Measurements from ENCODE around the gene KMT5C. TPM values are rescaled to one million over a fixed set of nuclear protein-coding genes. Genes with fewer than 3 reads are reported as not detected.
"Not testable (repeated sequence)": the region's sequence is repeated elsewhere in the genome, so short reads cannot be mapped to it uniquely, and the experiment has no call there.

Gene KMT5C
- total RNA-seq, 4 donors from 2014 or later: 12.4 to 65.6 (median 15.9) TPM

DNA sequence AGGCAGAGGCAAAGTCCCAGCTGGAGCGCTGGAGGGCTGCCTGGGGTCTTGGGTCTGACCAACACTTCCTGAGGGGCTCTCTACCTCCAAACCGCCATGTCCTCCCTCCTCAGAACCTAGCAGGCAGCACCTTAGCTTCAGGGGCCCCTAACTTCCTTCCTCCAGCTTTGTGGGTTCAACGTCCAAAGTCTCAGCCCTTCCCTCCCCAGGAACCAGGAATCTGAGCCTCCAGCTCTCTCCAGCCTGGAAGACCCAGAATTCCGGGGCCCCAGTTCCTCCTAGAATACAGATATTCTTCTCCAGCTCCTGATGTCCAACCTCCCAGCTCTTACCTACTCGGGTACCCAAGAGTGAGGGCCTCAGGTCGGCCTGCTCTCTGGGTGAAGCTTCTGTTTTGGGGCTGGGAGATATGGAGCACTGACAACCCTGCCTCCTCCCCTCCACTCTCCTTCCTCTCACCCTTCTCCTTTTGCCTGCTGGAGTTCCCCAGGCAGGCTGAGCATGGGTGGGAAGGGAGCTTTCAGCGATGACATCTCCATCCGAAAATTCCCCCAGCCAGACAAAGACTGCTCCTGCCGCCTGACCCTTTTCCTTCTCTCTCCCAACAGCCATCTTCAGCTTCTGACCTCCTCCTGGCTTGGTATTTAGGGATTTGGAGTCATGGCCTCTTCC lies 18.1 kb upstream of the KMT5C start:
- intact Hi-C loops (cut with DNase I; ENCODE audit: low total_unique reads): no loop called here
- Histone ChIP-seq H3K36me3 (no peaks in the 10 kb centered on the region), H3K4me1 (no peaks in the 10 kb centered on the region), H3K27ac (no peak overlapping the region), H3K27me3 (no peaks in the 10 kb centered on the region), H3K4me3 (no peak overlapping the region), H3K9me3 (no peaks in the 10 kb centered on the region)
- TF ChIP-seq, protein P1, sequence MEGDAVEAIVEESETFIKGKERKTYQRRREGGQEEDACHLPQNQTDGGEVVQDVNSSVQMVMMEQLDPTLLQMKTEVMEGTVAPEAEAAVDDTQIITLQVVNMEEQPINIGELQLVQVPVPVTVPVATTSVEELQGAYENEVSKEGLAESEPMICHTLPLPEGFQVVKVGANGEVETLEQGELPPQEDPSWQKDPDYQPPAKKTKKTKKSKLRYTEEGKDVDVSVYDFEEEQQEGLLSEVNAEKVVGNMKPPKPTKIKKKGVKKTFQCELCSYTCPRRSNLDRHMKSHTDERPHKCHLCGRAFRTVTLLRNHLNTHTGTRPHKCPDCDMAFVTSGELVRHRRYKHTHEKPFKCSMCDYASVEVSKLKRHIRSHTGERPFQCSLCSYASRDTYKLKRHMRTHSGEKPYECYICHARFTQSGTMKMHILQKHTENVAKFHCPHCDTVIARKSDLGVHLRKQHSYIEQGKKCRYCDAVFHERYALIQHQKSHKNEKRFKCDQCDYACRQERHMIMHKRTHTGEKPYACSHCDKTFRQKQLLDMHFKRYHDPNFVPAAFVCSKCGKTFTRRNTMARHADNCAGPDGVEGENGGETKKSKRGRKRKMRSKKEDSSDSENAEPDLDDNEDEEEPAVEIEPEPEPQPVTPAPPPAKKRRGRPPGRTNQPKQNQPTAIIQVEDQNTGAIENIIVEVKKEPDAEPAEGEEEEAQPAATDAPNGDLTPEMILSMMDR (IDR thresholded peaks at IDR 0.05): no peak
- no peak for TF ChIP-seq POLR2A (IDR thresholded peaks at IDR 0.05)
- DNase-seq: no peak

DNA sequence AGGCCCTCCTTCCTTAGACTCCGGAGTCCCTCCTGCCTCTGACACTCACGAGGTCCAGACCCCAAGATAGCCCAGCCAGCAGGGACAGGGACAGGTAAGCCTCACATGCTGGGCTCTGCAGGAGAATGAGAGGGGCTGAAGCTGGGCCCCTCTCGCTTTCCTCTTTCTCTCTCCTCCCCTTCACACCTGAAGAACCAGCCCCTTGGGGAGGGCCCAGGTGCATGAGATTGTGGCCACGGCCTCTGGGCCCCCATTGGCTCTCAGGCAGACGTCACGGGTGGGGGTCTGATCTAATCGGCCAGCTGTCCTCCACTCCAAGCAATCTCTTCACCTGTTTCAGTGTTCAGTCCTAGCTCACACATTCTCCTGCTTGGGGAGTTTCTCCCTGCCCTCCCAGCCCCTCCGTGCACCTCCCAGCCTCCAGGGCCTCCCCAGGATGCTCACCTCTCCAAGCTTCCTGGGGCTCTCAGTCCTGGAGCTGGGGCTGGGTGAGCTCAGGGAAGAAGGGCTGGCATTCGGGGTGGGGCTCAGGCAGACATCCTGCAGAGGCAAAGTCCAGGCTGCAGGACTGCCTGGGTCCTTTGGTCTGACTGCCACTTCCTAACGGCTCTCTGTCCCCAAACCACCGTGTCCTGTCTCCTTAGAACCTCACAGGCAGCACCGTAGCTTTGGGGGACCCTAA lies 17.3 kb upstream of the KMT5C start:
- intact Hi-C loops (cut with DNase I; ENCODE audit: low total_unique reads): no loop called here
- H3K27me3 ChIP-seq: no peaks in the 10 kb centered on the region
- no peak for TF ChIP-seq POLR2A (IDR thresholded peaks at IDR 0.05)
- TF ChIP-seq, protein P1 (IDR thresholded peaks at IDR 0.05): no peak

DNA sequence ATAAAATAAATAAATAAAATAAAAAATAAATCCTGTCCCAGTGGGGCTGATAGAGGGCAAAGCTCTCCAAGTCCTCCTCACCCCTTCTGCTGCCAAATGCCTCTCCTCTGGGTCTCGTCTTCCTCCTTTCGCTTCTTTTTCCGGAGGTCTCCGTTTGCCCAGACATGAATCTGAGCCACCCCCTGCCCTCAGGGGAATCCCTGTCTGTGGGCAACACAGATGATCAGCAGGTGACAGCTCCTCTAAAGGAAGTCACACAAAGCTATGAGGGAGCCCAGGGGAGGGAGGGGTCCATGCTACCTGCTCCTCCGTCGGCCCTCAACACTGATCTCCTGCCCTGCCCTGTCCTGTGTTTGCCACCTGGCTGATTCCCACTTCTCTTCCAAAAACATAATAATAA lies 15.0 kb upstream of the KMT5C start:
- Histone ChIP-seq H3K36me3 (no peaks in the 10 kb centered on the region), H3K4me1 (no peaks in the 10 kb centered on the region), H3K4me3 (no peak overlapping the region), H3K27me3 (no peaks in the 10 kb centered on the region), H3K9me3 (no peaks in the 10 kb centered on the region), H3K27ac (no peak overlapping the region)
- TF ChIP-seq POLR2A (IDR thresholded peaks at IDR 0.05): no peak
- TF ChIP-seq, protein P1 (IDR thresholded peaks at IDR 0.05): no peak
- intact Hi-C loops (cut with DNase I; ENCODE audit: low total_unique reads): no loop called here
- no peak for DNase-seq

More for the DNA sequence above, 17.3 kb upstream of the KMT5C start:
- H3K4me1 ChIP-seq: no peaks in the 10 kb centered on the region
- no peak overlapping the region for H3K4me3 ChIP-seq
- DNase-seq: no peak
- H3K9me3 ChIP-seq: no peaks in the 10 kb centered on the region
- no peak overlapping the region for H3K27ac ChIP-seq
- no peaks in the 10 kb centered on the region for H3K36me3 ChIP-seq

DNA sequence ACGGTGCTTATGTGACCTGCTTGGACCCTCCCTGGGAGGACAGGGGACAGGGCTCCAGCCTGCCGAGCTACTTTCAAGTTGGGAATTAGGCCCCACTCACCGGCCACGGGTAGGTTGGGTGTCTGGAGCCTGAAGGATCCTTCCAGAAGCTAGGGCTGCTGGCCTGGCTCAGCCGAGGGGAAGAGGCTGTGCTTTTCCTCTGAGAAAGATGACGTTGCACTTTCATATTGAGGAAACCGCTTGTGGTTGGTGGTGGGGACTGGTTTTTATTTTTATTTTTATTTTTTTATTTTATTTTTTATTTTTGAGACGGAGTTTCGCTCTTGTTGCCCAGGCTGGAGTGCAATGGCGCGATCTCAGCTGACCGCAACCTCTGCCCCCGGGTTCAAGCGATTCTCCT lies 14.5 kb upstream of the KMT5C start, which contains the start of gene TMEM150B:
Gene TMEM150B, minus strand, starts transcription at position 170 of the 400 bp plus-strand sequence. CDS start 4,305 bp downstream, outside the sequence.
- Histone ChIP-seq H3K4me3 (no peak within 1 kb of the TSS), H3K27me3 (no peaks in the 10 kb centered on the region), H3K9me3 (no peaks in the 10 kb centered on the region), H3K36me3 (no peaks in the 10 kb centered on the region), H3K27ac (no peak within 1 kb of the TSS), H3K4me1 (no peaks in the 10 kb centered on the region)
- DNase-seq: no peak
- TF ChIP-seq, protein P1 (IDR thresholded peaks at IDR 0.05): no peak
- no peak for TF ChIP-seq POLR2A (IDR thresholded peaks at IDR 0.05)
- intact Hi-C loops (cut with DNase I; ENCODE audit: low total_unique reads): no loop called here

DNA sequence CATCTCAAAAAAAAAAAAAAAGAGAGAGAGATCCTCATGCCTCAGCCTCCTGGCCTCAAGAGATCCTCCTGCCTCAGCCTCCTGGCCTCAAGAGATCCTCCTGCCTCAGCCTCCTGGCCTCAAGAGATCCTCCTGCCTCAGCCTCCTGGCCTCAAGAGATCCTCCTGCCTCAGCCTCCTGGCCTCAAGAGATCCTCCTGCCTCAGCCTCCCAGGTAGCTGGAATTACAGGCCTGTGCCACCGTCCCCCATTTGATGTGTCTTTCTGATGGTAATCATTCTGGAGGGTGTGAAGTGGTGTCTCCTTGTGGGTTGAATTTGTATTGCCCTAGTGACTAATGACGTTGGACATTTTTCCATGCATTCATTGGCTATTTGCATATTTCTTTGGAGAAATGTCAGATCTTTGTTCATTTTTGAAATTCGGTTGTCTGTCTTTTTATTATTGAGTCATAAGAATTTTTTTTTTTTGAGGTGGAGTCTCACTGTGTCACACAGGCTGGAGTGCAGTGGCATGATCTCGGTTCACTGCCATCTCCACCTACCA lies 10.8 kb upstream of the KMT5C start:
- intact Hi-C loops (cut with DNase I; ENCODE audit: low total_unique reads): not testable (repeated sequence)

DNA sequence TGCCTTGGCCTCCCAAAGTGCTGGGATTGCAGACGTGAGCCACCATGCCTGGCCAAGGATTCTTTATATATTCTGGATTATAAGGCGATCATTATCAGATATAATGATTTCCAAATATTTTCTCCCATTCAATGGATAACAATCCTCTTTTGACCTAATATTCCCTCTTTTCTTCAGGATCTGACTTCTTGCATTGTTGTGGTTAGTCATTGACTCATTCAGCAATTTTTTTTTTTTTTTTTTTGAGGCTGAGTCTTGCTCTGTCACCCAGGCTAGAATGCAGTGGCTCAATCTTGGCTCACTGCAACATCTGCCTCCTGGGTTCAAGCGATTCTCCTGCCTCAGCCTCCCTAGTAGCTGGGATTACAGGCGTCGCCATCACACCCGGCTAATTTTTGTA lies 9.9 kb upstream of the KMT5C start:
- H3K36me3 ChIP-seq; DNase-seq; intact Hi-C loops (cut with DNase I; ENCODE audit: low total_unique reads); H3K27ac ChIP-seq; H3K9me3 ChIP-seq; H3K4me3 ChIP-seq; H3K27me3 ChIP-seq; H3K4me1 ChIP-seq: not testable (repeated sequence)

More for the DNA sequence above, 10.8 kb upstream of the KMT5C start:
- H3K27me3 ChIP-seq, DNase-seq, H3K4me1 ChIP-seq, H3K4me3 ChIP-seq, H3K36me3 ChIP-seq, H3K27ac ChIP-seq, H3K9me3 ChIP-seq: not testable (repeated sequence)
